ENCODE data around the gene MME. TPM values are rescaled to one million over a fixed set of nuclear protein-coding genes. Genes with fewer than 3 reads are reported as not detected.

Gene MME
- total RNA-seq, 6 experiments from 2014 or later: 40.3 to 85.5 (median 67.1) TPM

DNA sequence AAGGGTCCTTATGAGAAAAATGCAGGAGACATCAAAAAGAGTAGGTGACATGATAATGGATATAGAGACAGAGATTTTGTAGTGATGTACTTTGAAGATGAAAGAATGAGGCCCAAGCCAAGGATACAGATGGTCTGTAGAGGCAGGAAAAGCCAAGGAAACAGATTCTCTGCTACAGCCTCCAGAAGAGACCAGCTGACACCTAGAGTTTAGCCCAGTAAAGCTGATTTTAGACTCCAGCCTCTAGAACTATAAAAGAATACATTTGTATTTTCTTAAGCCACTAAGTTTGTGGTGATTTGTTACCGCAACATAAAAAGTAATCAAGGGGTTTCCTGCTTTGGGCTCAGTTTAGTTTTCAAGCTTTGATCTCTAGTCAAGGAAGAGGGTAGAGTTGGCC lies 148.6 kb downstream of the MME start:
- Mint-ChIP-seq H3K4me1 (ENCODE audit: low read depth) (peaks cover 28% of the 10 kb centered on the region), H3K4me3 (no peak overlapping the region), H3K36me3 (ENCODE audit: low read depth) (no peaks in the 10 kb centered on the region), H3K27me3 (ENCODE audit: insufficient read depth) (peaks cover 2% of the 10 kb centered on the region; the same call in 1 of the 2 replicates), H3K9me3 (no peaks in the 10 kb centered on the region), H3K27ac (no peak overlapping the region)
- DNase-seq: no peak
- TF ChIP-seq, protein P1, sequence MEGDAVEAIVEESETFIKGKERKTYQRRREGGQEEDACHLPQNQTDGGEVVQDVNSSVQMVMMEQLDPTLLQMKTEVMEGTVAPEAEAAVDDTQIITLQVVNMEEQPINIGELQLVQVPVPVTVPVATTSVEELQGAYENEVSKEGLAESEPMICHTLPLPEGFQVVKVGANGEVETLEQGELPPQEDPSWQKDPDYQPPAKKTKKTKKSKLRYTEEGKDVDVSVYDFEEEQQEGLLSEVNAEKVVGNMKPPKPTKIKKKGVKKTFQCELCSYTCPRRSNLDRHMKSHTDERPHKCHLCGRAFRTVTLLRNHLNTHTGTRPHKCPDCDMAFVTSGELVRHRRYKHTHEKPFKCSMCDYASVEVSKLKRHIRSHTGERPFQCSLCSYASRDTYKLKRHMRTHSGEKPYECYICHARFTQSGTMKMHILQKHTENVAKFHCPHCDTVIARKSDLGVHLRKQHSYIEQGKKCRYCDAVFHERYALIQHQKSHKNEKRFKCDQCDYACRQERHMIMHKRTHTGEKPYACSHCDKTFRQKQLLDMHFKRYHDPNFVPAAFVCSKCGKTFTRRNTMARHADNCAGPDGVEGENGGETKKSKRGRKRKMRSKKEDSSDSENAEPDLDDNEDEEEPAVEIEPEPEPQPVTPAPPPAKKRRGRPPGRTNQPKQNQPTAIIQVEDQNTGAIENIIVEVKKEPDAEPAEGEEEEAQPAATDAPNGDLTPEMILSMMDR (IDR thresholded peaks at IDR 0.05): no peak

DNA sequence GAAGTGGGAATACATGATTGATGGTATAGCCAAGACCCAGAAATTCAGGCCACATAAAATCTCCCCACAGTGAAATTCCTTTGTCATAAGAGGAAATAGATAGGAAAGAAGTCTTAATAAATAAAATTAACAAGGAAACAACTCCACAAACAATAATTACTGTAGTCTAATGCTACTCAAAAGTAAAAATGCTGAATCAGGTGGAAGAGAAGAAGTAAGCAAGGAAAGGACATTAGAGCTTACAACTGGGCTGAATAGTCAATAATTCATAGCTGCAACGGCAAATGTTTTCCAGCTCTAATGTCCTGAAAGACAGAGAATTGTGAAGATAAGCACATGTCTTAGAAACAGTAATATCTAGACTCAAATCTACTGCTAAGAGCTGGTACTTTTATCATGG lies 149.0 kb downstream of the MME start:
- Mint-ChIP-seq H3K4me1 (ENCODE audit: low read depth) (peaks cover 32% of the 10 kb centered on the region), H3K27me3 (ENCODE audit: insufficient read depth) (peaks cover 2% of the 10 kb centered on the region; the same call in 1 of the 2 replicates), H3K27ac (no peak overlapping the region), H3K9me3 (no peaks in the 10 kb centered on the region), H3K4me3 (no peak overlapping the region), H3K36me3 (ENCODE audit: low read depth) (no peaks in the 10 kb centered on the region)
- TF ChIP-seq, protein P1 (IDR thresholded peaks at IDR 0.05): no peak
- DNase-seq: no peak

DNA sequence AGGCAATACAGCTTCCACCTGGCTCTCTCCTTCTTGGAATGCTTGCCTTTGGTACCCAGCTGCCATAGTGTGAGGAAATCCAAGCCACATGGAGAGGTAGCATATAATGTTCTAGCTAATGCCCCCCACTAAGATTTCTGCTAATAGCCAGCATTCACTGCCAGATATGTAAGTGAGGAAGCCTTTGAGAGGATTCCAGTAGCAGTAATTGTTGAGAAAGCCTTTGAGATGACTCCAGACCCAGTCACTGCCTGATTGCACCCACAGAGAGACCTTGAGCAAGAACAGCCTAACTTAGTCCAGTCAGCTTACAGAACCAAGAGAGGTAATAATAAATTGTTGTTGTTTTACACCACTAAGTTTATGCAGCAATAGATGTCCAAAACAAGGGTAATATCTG lies 150.3 kb downstream of the MME start:
- no peaks in the 10 kb centered on the region for H3K27me3 Mint-ChIP-seq (ENCODE audit: insufficient read depth)
- H3K9me3 Mint-ChIP-seq: no peaks in the 10 kb centered on the region
- TF ChIP-seq, protein P1 (IDR thresholded peaks at IDR 0.05): no peak
- peaks cover 35% of the 10 kb centered on the region for H3K4me1 Mint-ChIP-seq (ENCODE audit: low read depth)
- peak; percentile 67 for DNase-seq
- no peak overlapping the region for H3K27ac Mint-ChIP-seq
- no peaks in the 10 kb centered on the region for H3K36me3 Mint-ChIP-seq (ENCODE audit: low read depth)
- no peak overlapping the region for H3K4me3 Mint-ChIP-seq

DNA sequence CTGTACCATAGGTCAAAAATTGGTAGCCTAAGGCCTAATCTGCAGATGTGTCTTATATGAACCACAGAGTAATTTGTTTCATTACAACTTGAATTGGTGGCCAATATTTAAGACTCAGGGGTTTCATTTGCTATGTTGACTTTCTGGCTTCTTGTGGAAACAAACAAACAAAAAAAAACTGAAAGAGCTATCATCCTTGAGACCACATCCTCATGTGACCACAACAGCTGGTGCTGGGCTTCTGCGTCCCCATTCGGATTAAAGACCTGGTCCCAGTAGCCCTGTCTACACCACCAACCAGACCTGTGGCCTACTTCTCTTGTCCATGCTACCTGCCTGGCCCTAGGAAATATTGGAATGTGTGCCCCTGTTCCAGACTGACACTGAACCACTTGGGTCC lies 151.7 kb downstream of the MME start:
- Mint-ChIP-seq H3K27me3 (ENCODE audit: insufficient read depth) (no peaks in the 10 kb centered on the region), H3K27ac (peak overlapping the region; percentile 87; the same call in 1 of the 2 replicates), H3K4me1 (ENCODE audit: low read depth) (peaks cover 35% of the 10 kb centered on the region), H3K9me3 (no peaks in the 10 kb centered on the region), H3K4me3 (no peak overlapping the region), H3K36me3 (ENCODE audit: low read depth) (peaks cover 4% of the 10 kb centered on the region; the same call in 1 of the 2 replicates)
- TF ChIP-seq, protein P1 (IDR thresholded peaks at IDR 0.05): no peak
- no peak for DNase-seq

DNA sequence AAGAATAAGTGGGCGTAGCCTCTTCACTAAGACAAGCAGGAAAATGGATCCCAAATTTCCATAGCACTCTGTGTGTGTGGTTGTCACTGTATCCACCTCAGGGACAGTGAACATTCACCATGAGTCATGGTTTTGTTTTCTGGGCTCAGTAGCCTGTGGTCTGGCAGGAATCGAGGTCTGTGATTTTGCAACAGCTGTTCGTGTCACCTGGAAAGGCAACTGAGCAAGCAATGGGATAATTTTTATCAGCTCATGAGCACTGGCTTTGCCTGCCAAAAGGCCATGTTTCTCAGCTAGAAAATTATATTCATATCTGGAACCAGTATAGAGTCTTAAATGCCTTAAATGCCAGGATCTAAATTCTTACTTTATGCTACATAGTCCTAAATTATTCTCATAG lies 152.5 kb downstream of the MME start:
- peak overlapping the region; percentile 87 for H3K27ac Mint-ChIP-seq
- TF ChIP-seq, protein P1 (IDR thresholded peaks at IDR 0.05): no peak
- no peaks in the 10 kb centered on the region for H3K9me3 Mint-ChIP-seq
- H3K4me3 Mint-ChIP-seq: no peak overlapping the region
- H3K36me3 Mint-ChIP-seq (ENCODE audit: low read depth): peaks cover 4% of the 10 kb centered on the region; the same call in 1 of the 2 replicates
- peaks cover 35% of the 10 kb centered on the region for H3K4me1 Mint-ChIP-seq (ENCODE audit: low read depth)
- DNase-seq: peak; percentile 88
- H3K27me3 Mint-ChIP-seq (ENCODE audit: insufficient read depth): no peaks in the 10 kb centered on the region

DNA sequence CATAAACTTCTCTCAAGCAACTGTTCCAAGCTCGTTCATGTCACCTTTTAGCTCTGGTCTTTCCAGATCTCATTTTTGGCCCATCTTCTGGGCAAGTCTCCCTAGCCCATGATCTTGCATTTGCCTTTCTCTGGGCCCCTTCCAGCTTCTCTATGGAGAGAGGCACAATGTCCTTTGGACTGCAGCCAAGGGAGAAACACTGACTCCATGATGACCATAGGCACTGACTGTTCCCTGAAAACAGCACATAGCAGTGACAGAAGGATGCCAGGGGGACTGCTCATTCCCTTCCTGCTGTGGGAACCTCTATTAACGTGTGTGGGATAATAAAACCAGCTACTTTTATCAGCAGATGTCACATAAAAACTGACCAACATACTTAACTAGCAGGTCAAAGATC lies 153.1 kb downstream of the MME start:
- Mint-ChIP-seq H3K9me3 (no peaks in the 10 kb centered on the region), H3K4me1 (ENCODE audit: low read depth) (peaks cover 35% of the 10 kb centered on the region), H3K27ac (peak overlapping the region; percentile 87), H3K4me3 (peak overlapping the region; percentile 29), H3K27me3 (ENCODE audit: insufficient read depth) (no peaks in the 10 kb centered on the region), H3K36me3 (ENCODE audit: low read depth) (peaks cover 4% of the 10 kb centered on the region; the same call in 1 of the 2 replicates)
- TF ChIP-seq, protein P1 (IDR thresholded peaks at IDR 0.05): no peak
- peak; percentile 88 for DNase-seq
